Osteocyte (in vitro differentiated cells): ENCODE results near the gene STUM. TPM values are rescaled to one million over a fixed set of nuclear protein-coding genes. Genes with fewer than 3 reads are reported as not detected.

Experiments
- DNase-seq: peaks from one replicate; pipeline ENCODE4 v3.0.0; 2021; ENCODE audit warnings: mixed read lengths; ENCODE audit not compliant: unreplicated experiment; ENCODE audit errors: extremely low spot score
- H3K27ac Mint-ChIP-seq: one replicate; pipeline ENCODE4 v1.8.0; 2021; ENCODE audit warnings: mild to moderate bottlenecking, mixed read lengths; ENCODE audit not compliant: unreplicated experiment
- H3K27me3 Mint-ChIP-seq: one replicate; pipeline ENCODE4 v1.8.0; 2021; ENCODE audit warnings: mixed read lengths; ENCODE audit not compliant: unreplicated experiment
- H3K36me3 Mint-ChIP-seq: one replicate; pipeline ENCODE4 v1.8.0; 2021; ENCODE audit warnings: mixed read lengths; ENCODE audit not compliant: unreplicated experiment
- H3K4me1 Mint-ChIP-seq: one replicate; pipeline ENCODE4 v1.8.0; 2021; ENCODE audit warnings: mixed read lengths; ENCODE audit not compliant: unreplicated experiment
- H3K4me3 Mint-ChIP-seq: one replicate; pipeline ENCODE4 v1.8.0; 2021; ENCODE audit warnings: mild to moderate bottlenecking, moderate library complexity, mixed read lengths; ENCODE audit not compliant: unreplicated experiment
- H3K9me3 Mint-ChIP-seq: one replicate; pipeline ENCODE4 v1.8.0; 2021; ENCODE audit warnings: mixed read lengths; ENCODE audit not compliant: unreplicated experiment
- total RNA-seq: library from RNA; stranded (reverse); gene quantifications from 2 replicates; pipeline ENCODE4 v1.2.1, GENCODE V29; 2021
- TF ChIP-seq, protein P1 (sequence below): fragments of 200-600 bp; sonication (generic); IDR thresholded peaks from 2 replicates; pipeline ENCODE4 v1.5.0; 2021; ENCODE audit warnings: antibody characterized with exemption, mild to moderate bottlenecking, moderate library complexity

Gene STUM
- total RNA-seq, 1 donor from 2014 or later: 0.35 TPM

- Mint-ChIP-seq H3K4me3 (peak overlapping the region; percentile 48), H3K9me3 (no peaks in the 10 kb centered on the region), H3K36me3 (no peaks in the 10 kb centered on the region), H3K27ac (peak overlapping the region; percentile 89), H3K27me3 (no peaks in the 10 kb centered on the region), H3K4me1 (peaks cover 59% of the 10 kb centered on the region)
- DNase-seq: no peak
- TF ChIP-seq, protein P1, sequence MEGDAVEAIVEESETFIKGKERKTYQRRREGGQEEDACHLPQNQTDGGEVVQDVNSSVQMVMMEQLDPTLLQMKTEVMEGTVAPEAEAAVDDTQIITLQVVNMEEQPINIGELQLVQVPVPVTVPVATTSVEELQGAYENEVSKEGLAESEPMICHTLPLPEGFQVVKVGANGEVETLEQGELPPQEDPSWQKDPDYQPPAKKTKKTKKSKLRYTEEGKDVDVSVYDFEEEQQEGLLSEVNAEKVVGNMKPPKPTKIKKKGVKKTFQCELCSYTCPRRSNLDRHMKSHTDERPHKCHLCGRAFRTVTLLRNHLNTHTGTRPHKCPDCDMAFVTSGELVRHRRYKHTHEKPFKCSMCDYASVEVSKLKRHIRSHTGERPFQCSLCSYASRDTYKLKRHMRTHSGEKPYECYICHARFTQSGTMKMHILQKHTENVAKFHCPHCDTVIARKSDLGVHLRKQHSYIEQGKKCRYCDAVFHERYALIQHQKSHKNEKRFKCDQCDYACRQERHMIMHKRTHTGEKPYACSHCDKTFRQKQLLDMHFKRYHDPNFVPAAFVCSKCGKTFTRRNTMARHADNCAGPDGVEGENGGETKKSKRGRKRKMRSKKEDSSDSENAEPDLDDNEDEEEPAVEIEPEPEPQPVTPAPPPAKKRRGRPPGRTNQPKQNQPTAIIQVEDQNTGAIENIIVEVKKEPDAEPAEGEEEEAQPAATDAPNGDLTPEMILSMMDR: no peak
Measured at GRCh38 chr1:226654046-226654667, 105.6 kb downstream of the STUM start.

DNA sequence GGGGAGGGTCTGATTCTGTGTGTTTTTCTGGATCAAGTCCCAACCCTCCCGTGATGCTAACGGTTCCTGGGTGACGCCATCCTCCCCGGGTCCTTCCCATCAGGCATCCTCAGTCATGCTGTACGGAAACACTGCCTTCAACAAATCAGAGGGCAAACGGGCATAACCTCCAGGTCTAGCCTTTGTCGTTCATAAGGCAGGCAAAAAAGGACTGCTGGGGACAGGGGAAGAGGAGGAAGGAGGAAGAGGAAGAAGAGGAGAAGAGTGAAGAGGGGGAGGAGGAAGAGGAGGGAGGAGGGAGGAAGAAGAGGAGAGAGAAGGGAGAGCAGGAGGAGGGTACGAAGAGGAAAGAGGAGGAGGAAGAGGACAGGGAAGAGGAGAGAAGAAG is 106.1 kb downstream of the STUM start:
- DNase-seq: no peak
- H3K9me3 Mint-ChIP-seq: no peaks in the 10 kb centered on the region
- no peaks in the 10 kb centered on the region for H3K27me3 Mint-ChIP-seq
- no peaks in the 10 kb centered on the region for H3K36me3 Mint-ChIP-seq
- H3K4me1 Mint-ChIP-seq: peaks cover 59% of the 10 kb centered on the region
- TF ChIP-seq, protein P1: no peak
- no peak overlapping the region for H3K4me3 Mint-ChIP-seq
- H3K27ac Mint-ChIP-seq: peak overlapping the region; percentile 89

DNA sequence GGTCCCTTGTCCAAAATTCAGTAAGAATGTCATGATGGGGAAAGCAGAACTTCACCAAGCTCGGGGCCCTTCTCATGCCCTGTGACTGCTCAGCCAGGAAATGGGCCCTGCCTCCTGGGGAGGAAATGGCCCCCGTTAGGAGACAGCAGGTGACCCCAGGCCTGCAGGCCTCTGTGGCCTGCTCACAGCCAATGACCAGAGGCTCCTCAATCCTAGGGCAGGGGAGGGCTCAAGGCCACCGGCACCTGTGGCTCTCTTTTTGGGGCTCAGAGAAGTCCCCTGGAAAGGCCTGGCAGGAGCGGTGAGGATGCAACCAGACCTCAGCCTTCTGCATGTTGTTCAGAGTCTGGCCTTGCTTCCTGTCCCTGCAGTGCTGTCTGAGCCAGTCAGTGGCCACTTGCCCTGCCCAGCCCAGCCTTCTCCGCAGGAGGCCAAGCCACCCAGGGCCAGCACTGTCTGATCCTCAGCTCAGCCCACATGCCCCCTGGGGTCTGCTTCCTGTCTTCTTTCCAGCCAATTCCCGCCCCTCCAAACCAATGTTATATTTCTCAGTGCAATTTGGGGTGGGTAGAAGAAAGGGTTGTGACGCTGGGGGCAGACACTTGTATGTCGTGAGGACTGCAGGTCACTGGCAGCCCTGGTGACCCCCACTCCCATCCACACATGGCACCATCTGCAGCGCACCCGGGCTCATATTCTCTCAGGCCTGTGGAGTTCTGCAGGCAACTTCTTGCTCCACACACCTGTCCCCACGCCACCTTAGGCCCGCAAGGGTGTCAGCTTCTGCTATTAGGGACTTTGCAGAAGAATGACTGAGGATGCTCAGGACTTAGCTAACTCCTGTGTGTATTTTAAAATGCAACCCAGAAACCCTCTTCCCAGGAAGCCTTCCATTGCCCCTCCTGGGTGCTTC is 106.9 kb downstream of the STUM start:
- H3K36me3 Mint-ChIP-seq: no peaks in the 10 kb centered on the region
- no peaks in the 10 kb centered on the region for H3K27me3 Mint-ChIP-seq
- H3K27ac Mint-ChIP-seq: peak overlapping the region; percentile 89
- TF ChIP-seq, protein P1: no peak
- H3K4me3 Mint-ChIP-seq: no peak overlapping the region
- no peaks in the 10 kb centered on the region for H3K9me3 Mint-ChIP-seq
- DNase-seq: no peak
- H3K4me1 Mint-ChIP-seq: peaks cover 60% of the 10 kb centered on the region

DNA sequence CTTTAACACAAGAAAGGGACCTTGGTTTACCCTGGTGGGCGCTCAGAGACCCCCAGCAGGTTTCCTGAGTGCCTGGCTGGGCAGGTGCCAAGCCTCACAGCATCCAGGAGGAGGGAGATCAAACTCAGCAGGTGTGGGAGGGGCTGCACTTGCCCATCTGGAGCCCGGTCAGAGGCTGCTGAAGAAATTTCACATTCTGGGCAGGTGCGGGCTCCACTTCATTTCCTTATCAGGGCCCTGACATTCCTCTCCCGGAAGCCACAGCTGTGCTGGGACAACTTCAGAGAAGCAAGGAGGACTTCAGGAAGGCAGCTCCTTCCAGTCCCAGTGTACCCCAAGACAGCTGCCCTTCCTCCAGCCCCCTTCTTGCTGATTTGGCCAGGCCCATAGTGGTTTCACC is 107.6 kb downstream of the STUM start:
- peak overlapping the region; percentile 89 for H3K27ac Mint-ChIP-seq

More for the DNA sequence above, 107.6 kb downstream of the STUM start:
- Mint-ChIP-seq H3K36me3 (no peaks in the 10 kb centered on the region), H3K27me3 (no peaks in the 10 kb centered on the region), H3K4me1 (peaks cover 67% of the 10 kb centered on the region), H3K9me3 (no peaks in the 10 kb centered on the region), H3K4me3 (no peak overlapping the region)
- TF ChIP-seq, protein P1: no peak
- DNase-seq: no peak
